CD4-positive, CD25-positive, alpha-beta regulatory T cell (primary cell): Measurements from ENCODE around the gene P4HA3. TPM values are rescaled to one million over a fixed set of nuclear protein-coding genes. Genes with fewer than 3 reads are reported as not detected.
A peak's percentile ranks its signal among the peaks of the same experiment; 100 is the strongest.

Source experiments
- ATAC-seq, 2 donors: fragments of 150-1000 bp; cut with Tn5 transposase; one replicate each; pipeline ENCODE4 v1.10.0; 2021; ENCODE audit warnings: low read depth in 2 of 2, moderate number of reproducible peaks in 2 of 2, moderate library complexity in 1 of 2
- DNase-seq, 3 donors: peaks; one replicate each; pipeline versions ENCODE4 v3.0.0 to v3.0.0-alpha.2; 2012 to 2022; ENCODE audit warnings: mixed read lengths in 1 of 3
- H3K27ac ChIP-seq: one replicate; pipeline ENCODE4 v1.7.0; 2013; ENCODE audit warnings: mild to moderate bottlenecking, low read length; ENCODE audit not compliant: insufficient read depth, poor library complexity, severe bottlenecking
- H3K27me3 ChIP-seq: one replicate; pipeline ENCODE4 v1.7.0; 2013; ENCODE audit warnings: low read length; ENCODE audit not compliant: control insufficient read depth, insufficient read depth
- H3K36me3 ChIP-seq: one replicate; pipeline ENCODE4 v1.7.0; 2013; ENCODE audit warnings: mild to moderate bottlenecking, low read length, moderate library complexity; ENCODE audit not compliant: control insufficient read depth, insufficient read depth
- H3K4me1 ChIP-seq: 2 replicates; pipeline ENCODE4 v1.7.0; 2013; ENCODE audit warnings: mild to moderate bottlenecking, low read length; ENCODE audit not compliant: insufficient read depth, control insufficient read depth, poor library complexity, severe bottlenecking
- H3K4me3 ChIP-seq: one replicate; pipeline ENCODE4 v1.7.0; 2013; ENCODE audit warnings: low read depth, mild to moderate bottlenecking, low read length, moderate library complexity
- H3K9me3 ChIP-seq, 2 experiments: 1 replicate in 1 of 2; 2 replicates in 1 of 2; pipeline ENCODE4 v1.7.0; 2013; ENCODE audit warnings: low read length in 2 of 2, mild to moderate bottlenecking in 1 of 2, moderate library complexity in 1 of 2; ENCODE audit not compliant: control insufficient read depth in 2 of 2
- H3K27ac Mint-ChIP-seq, 3 donors: one replicate each; pipeline ENCODE4 v1.8.0; 2020 to 2022; ENCODE audit warnings: mild to moderate bottlenecking in 3 of 3, mixed read lengths in 3 of 3, moderate library complexity in 2 of 3
- H3K27me3 Mint-ChIP-seq: one replicate; pipeline ENCODE4 v1.8.0; 2022; ENCODE audit warnings: mild to moderate bottlenecking, mixed read lengths
- H3K36me3 Mint-ChIP-seq: one replicate; pipeline ENCODE4 v1.8.0; 2020; ENCODE audit warnings: mixed read lengths
- H3K4me1 Mint-ChIP-seq, 4 donors: one replicate each; pipeline ENCODE4 v1.8.0; 2020 to 2022; ENCODE audit warnings: mixed read lengths in 4 of 4, mild to moderate bottlenecking in 1 of 4
- H3K4me3 Mint-ChIP-seq, 4 donors: one replicate each; pipeline ENCODE4 v1.8.0; 2020 to 2022; ENCODE audit warnings: mild to moderate bottlenecking in 4 of 4, mixed read lengths in 4 of 4, moderate library complexity in 3 of 4
- H3K9me3 Mint-ChIP-seq, 7 donors: one replicate each; pipeline ENCODE4 v1.8.0; 2020 to 2022; ENCODE audit warnings: mixed read lengths in 7 of 7, mild to moderate bottlenecking in 3 of 7, moderate library complexity in 2 of 7
- polyA plus RNA-seq, 4 donors: library from polyadenylated mRNA; unstranded; fragments of 300-500 nt; fragmentation: Illumina TruSeq; gene quantifications; one replicate each; pipeline ENCODE4 v1.2.3, GENCODE V29; 2021
- total RNA-seq: library from RNA; stranded (reverse); gene quantifications from one replicate; pipeline ENCODE4 v1.2.3, GENCODE V29; 2022

Gene P4HA3
- total and polyA plus RNA-seq, 5 donors from 2014 or later: not detected

- Histone ChIP-seq H3K4me1 (no peaks in the 10 kb centered on the region), H3K27ac (no peak overlapping the region), H3K36me3 (no peaks in the 10 kb centered on the region), H3K4me3 (no peak overlapping the region), H3K27me3 (peaks cover 2% of the 10 kb centered on the region), H3K9me3 (no peaks in the 10 kb centered on the region)
- no peaks in the 10 kb centered on the region for H3K4me1 Mint-ChIP-seq
- H3K36me3 Mint-ChIP-seq: no peaks in the 10 kb centered on the region
- H3K9me3 Mint-ChIP-seq: no peaks in the 10 kb centered on the region
- H3K27ac Mint-ChIP-seq: no peak overlapping the region
- DNase-seq (no peak), ATAC-seq (no peak)
- peaks cover 7% of the 10 kb centered on the region for H3K27me3 Mint-ChIP-seq
- no peak overlapping the region for H3K4me3 Mint-ChIP-seq
Measured at GRCh38 chr11:74325649-74326645, 14.5 kb upstream of the P4HA3 start.

GRCh38 chr11:74322667-74323066 is 11.2 kb upstream of the P4HA3 start:
- no peaks in the 10 kb centered on the region for H3K36me3 Mint-ChIP-seq
- peaks cover 0 to 4% (median 4%) of the 10 kb centered on the region in 7 donors for H3K9me3 Mint-ChIP-seq
- DNase-seq: no peak
- Histone ChIP-seq H3K36me3 (no peaks in the 10 kb centered on the region), H3K27me3 (peaks cover 6% of the 10 kb centered on the region), H3K9me3 (peaks cover 3 to 5% of the 10 kb centered on the region in 2 experiments), H3K4me3 (no peak overlapping the region), H3K27ac (no peak overlapping the region), H3K4me1 (no peaks in the 10 kb centered on the region)
- peaks cover 17% of the 10 kb centered on the region for H3K27me3 Mint-ChIP-seq
- H3K27ac Mint-ChIP-seq: no peak overlapping the region
- no peaks in the 10 kb centered on the region for H3K4me1 Mint-ChIP-seq
- ATAC-seq: no peak
- H3K4me3 Mint-ChIP-seq: no peak overlapping the region

GRCh38 chr11:74321487-74322188 is 10.2 kb upstream of the P4HA3 start:
- H3K4me1 Mint-ChIP-seq: no peaks in the 10 kb centered on the region
- Histone ChIP-seq H3K9me3 (peaks cover 13 to 15% of the 10 kb centered on the region in 2 experiments), H3K27ac (no peak overlapping the region), H3K36me3 (no peaks in the 10 kb centered on the region), H3K4me3 (no peak overlapping the region), H3K27me3 (peaks cover 6% of the 10 kb centered on the region), H3K4me1 (no peaks in the 10 kb centered on the region)
- H3K4me3 Mint-ChIP-seq: no peak overlapping the region
- H3K27me3 Mint-ChIP-seq: peaks cover 27% of the 10 kb centered on the region
- peaks cover 0 to 14% (median 8%) of the 10 kb centered on the region in 7 donors for H3K9me3 Mint-ChIP-seq
- H3K36me3 Mint-ChIP-seq: no peaks in the 10 kb centered on the region
- no peak for ATAC-seq
- no peak overlapping the region for H3K27ac Mint-ChIP-seq
- DNase-seq: peak in 1 of 3 donors; percentile 30

- DNase-seq: no peak
- ATAC-seq: no peak
- Histone ChIP-seq H3K27ac (no peak overlapping the region), H3K4me3 (no peak overlapping the region), H3K4me1 (no peaks in the 10 kb centered on the region), H3K36me3 (no peaks in the 10 kb centered on the region), H3K9me3 (peaks cover 21% of the 10 kb centered on the region in 2 experiments), H3K27me3 (peaks cover 6% of the 10 kb centered on the region)
- Mint-ChIP-seq H3K27ac (no peak overlapping the region), H3K27me3 (peaks cover 28% of the 10 kb centered on the region), H3K4me3 (no peak overlapping the region), H3K4me1 (no peaks in the 10 kb centered on the region), H3K9me3 (peaks cover 0 to 19% (median 12%) of the 10 kb centered on the region in 7 donors), H3K36me3 (no peaks in the 10 kb centered on the region)
Measured at GRCh38 chr11:74320538-74320937, 9.1 kb upstream of the P4HA3 start.

- no peak overlapping the region for H3K4me3 ChIP-seq
- peaks cover 6% of the 10 kb centered on the region for H3K27me3 ChIP-seq
- Mint-ChIP-seq H3K36me3 (no peaks in the 10 kb centered on the region), H3K9me3 (peaks cover 0 to 20% (median 12%) of the 10 kb centered on the region in 7 donors), H3K27me3 (peaks cover 32% of the 10 kb centered on the region), H3K4me1 (no peaks in the 10 kb centered on the region), H3K27ac (no peak overlapping the region), H3K4me3 (no peak overlapping the region)
- ATAC-seq (no peak), DNase-seq (no peak)
- H3K4me1 ChIP-seq: no peaks in the 10 kb centered on the region
- peaks cover 21% of the 10 kb centered on the region in 2 experiments for H3K9me3 ChIP-seq
- H3K36me3 ChIP-seq: no peaks in the 10 kb centered on the region
- H3K27ac ChIP-seq: no peak overlapping the region
Measured at GRCh38 chr11:74319139-74319816, 7.8 kb upstream of the P4HA3 start.

- H3K27me3 ChIP-seq: peaks cover 10% of the 10 kb centered on the region
- Mint-ChIP-seq H3K4me1 (no peaks in the 10 kb centered on the region), H3K27ac (no peak overlapping the region), H3K27me3 (peaks cover 32% of the 10 kb centered on the region), H3K36me3 (no peaks in the 10 kb centered on the region), H3K9me3 (peaks cover 0 to 20% (median 12%) of the 10 kb centered on the region in 7 donors), H3K4me3 (no peak overlapping the region)
- no peaks in the 10 kb centered on the region for H3K4me1 ChIP-seq
- H3K9me3 ChIP-seq: peaks cover 21 to 24% of the 10 kb centered on the region in 2 experiments
- ATAC-seq (no peak), DNase-seq (no peak)
- no peak overlapping the region for H3K4me3 ChIP-seq
- no peak overlapping the region for H3K27ac ChIP-seq
- no peaks in the 10 kb centered on the region for H3K36me3 ChIP-seq
Measured at GRCh38 chr11:74318241-74318932, 6.9 kb upstream of the P4HA3 start.
